Inflammatory macrophage (primary cell): ENCODE data around the gene EXT2.

Source experiments
- DNase-seq, 2 donors: peaks; one replicate each; pipeline ENCODE4 v3.0.0-alpha.2; 2020 to 2022

EXT2 gene

DNA sequence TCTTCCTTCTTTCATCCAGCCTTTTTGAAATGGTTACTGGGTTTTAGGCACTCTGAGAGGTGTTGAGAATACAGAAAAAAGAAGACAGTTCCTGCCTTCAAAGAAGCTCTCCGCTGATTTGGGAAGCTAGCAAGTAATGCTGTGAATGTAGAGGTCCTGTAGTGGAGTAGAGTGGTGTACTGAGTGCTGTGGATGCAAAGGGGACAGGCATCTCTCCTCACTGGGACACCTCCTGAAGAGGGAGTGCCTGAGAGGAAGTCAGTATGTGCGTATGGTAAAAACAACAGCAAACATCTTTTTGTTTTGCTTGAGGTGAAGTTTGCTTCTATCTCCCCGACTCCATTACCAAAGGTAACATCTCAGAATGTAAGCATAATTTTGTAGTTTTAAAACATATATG is 77.5 kb downstream of the EXT2 start:
- no peak for DNase-seq

DNA sequence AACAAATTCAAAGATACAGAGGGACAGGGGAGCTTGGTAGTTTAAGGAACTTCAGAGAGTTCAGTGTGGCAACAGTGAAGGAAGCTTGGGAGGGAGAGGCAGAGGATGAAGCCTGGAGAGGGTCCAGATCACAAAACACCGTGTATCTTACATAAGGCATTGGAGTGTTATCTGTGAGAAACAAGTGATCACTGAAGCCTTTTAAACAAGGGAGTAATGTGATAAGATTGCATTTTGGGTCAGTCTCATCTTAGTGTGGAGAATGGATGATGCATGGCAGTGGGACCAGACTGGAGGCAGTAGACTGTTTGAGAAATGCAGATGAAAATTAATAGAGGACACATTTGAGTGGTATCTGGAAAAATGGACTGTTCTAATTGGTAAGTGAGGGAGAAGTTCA is 79.4 kb downstream of the EXT2 start:
- DNase-seq: no peak

DNA sequence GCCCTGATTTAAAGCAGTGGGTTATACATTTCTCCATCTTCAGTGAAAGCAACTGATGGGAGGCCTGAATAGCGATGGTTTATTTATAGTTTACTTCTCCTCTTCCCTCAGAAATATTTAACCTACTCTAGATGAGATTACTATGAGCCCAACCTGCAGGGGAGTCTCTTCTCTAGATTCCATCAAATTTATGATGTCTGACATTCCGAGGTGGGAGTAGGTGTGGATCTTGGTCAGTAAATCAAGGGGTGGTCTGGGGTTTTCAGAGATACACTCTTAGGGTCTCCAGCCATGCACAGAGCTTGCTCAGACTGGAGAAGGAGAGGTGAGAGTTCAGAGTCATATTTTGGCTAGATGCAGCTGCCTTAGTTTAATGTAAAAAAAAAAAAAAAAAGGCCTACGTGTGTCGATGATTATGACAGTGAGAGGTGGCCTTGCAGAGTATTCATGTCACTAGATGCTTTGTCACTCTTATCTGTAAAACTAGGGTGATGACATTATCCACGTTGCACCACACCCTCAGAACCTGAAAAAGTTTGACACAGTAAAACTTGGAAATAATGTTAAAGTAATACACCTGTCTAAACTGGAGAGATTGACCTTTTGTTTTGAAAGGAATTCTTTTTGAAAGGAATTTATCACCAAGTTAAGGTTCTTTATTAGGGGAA is 81.2 kb downstream of the EXT2 start:
- DNase-seq: no peak

DNA sequence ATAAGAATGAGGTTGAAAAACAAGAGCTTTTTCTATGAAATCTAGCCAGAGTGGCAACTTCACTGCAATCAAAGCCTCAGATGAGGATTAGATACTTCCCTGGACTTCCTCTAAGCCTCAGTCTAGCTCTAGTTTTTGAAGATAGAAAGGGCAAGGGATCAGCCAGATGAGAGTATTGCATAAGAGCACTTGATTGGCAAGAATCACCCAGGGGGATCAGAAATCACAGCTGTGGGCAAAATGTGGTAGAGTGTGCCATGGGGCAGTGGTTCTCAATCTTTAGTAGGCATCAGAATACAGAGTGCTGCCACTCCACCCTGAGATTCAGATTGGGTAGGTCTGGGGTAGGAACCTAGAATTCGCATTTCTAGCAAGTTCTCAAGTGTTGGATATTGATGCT is 82.4 kb downstream of the EXT2 start:
- no peak for DNase-seq

DNA sequence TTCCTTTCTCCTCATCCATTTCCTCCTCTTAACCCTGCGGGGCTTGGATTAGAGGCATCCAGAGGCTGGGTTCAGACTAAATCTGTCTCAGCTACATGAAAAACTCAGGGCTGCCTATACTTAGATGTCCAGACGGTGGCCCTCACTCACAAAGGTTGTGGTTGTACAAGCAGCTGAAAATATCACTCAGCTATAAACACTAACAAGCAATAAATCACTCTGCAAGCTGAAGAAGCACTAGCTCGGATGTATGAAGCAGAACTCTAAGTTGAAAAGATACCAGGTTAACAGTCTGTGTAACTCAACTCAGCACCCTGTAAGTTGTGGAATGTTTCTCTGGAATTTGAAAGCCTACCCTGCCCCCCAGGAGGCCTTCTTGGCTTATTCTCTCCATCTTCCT is 82.9 kb downstream of the EXT2 start:
- no peak for DNase-seq

DNA sequence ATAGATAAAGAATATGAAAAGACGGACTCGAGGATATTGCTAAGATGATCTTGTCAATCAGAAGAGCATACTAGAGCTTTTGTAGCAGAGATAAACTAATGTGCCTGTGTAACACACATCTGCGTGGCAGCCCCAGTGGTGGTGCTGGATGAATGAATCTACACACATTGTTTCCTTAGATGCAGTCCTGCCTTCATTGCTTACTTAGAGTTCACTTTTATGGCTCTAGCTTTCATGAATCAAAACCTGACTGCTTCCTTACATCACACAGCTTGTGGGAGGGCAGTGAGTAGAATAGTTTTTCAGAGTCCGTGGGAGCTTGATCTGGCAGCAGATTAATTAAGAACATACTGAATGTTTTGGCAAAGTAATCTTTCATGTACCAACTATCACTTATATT is 83.7 kb downstream of the EXT2 start:
- DNase-seq: no peak

DNA sequence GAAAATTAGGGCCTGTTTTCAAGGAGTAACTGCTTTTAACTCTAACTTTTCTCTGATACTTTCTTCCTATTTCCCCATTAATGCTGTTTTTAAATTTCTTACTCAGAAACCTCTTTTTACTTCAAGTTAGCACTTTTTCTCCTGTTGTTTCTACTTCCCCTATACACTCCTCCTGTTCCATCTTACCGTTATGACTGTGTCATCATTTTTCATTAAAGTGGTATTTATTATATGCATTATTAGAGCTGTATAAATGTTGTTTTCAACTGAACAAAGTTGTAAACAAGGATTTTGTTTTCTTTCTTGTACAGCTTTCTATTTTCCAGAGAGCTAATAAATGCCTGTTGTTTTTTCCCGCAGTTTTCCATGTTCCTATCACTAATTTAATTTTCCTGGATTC is 84.6 kb downstream of the EXT2 start:
- no peak for DNase-seq

DNA sequence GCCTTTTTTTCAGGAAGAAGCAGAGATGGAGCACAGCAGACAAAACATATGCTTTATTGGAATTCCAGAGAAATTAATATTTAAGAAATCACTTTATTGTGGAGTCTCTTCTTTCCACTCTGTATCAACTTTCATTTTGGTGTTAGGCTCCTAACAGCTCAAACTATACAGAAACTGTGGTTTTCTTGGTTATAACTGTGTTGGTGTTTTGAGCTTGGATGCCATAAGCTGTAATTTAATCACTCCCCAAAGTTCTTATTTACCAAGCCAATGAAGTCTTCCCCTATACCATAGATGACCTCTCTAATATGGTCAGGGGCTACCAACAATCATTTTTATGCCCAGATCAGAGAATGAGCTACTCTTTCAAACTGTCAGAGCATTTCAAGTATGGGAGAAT is 90.0 kb downstream of the EXT2 start:
- no peak for DNase-seq

DNA sequence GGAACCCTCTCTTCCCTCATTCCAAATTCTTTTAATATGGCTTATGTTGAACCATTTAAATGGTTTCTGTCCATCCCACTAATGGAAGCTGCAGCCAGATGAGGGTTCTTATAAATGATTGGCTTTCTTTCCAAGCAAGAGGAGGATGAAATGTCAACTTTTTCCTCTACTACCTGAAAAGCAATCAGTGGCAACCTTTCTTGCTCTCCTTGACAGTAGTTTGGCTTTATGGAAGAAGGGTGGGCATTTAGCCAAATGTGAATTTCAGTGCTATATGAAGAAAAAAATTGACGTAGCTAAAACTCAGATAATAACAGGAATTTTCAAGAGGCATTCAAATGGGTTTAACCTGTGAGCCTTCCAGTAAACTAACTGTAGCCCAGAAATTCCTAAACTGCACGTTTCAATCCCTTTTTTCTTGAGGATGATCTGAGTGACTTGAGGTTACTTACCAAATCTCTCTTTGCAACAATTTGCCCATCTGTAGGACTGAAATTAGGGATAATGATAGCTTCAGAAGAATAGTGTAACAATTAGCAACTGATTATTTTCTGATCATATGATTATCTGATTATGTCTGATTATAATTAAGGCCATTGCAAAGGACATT is 90.9 kb downstream of the EXT2 start:
- DNase-seq: no peak

DNA sequence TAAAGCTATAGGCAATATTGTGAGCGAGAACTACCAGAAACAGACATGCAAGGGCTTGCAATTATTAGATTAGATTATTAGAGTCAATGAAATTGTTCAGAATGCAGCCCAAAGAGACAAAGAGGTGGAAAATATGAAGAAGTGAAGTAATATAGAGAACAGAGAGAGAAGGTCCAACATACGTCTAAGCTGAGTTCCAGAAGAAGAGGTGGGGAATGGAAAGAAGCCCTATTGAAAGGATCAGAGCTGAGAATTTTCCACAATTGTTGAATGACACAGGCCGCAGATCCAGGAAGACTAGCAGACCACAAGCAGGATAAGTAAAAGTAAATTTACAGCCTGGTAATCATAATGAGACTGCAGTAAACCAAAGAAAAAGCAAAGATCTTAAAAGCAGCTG is 93.2 kb downstream of the EXT2 start:
- no peak for DNase-seq

DNA sequence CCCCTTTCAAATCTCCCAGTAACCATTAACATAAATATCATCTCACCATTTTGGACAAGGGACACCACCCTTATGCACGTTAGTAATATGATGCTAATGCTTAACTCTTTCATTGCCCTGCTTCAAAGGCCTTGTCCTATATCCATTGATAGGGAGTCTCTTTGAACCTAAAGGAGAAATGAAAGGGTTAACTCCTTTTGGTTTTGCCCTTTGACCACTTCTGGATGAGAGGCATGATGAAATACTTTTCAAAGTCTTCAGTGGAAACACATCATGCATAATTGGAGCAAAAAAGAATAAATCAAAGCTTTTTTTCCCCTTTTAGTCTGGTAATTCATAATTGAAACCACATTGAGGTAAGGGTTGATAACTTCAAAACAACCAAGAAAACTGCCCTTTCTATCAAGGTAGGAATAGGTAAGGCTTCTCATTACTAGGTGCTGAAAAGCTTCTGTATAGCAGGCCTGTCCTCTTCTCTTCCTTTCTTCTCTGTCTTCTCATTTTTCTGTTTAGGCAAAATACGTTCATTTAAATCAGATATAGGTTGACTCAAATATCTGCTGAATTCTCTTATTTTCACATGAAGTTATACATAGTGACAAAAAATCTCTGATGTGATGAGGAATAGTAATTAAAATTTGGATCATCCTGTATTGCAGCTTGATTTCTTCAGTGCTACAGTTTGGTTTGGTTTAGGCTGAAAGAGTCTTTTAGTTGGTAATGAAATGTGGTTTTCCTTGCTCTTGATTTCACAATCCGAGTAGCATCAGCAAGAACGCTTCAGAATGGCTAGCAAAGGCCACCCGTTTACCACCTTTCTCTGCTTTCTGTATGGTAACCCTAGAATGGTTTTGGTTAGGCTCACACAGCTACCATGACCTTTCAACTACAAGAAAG is 94.8 kb downstream of the EXT2 start:
- no peak for DNase-seq

DNA sequence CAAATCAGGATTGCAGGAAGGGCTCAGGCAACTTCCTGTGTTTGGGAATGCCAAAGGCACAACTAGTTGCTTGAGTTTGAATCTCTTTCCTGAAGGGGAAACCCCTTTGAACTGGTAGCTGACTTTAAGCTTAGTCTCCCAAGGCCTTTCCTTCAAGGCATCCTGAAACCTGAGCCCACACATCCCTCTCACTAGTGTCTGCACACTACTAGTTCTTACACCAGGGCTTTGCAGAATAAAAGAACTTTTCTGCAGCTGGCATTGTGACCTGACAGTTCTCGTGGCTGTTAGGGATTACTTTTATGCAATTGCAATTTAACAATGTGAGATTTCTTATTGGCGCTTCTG is 95.4 kb downstream of the EXT2 start:
- no peak for DNase-seq

DNA sequence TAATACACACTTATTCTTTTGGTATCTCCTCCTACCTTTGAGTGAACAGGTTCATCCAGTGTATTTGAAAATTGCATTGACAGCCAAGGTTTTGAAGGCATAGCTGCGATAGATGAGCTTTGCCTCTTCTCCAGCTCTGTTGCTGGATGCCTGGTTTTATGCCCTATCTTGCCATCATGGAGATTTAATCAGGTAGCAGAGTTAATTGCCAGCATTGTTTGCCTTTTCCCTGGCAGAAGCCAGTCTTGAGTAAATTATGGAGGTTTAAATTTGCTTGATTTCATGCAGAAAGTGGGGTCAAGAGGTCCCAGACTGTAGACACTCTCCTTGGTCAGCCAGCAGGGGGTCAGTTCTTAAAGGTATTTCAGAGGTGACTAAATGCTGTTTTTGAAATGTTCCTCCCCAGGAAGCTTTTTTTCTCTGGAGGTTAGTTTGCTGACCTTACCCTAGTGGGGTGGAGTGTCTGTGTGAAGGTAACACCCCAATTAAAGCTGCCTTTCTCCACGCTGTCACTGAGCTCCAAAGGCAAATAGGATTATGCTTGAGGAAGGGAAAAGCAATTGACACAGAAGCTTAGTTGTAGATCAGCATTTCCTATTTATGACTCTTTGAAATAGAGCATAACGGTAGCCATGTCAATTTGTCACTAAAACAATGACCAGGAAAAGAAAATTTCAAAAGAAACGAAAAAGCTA is 96.0 kb downstream of the EXT2 start:
- no peak for DNase-seq

DNA sequence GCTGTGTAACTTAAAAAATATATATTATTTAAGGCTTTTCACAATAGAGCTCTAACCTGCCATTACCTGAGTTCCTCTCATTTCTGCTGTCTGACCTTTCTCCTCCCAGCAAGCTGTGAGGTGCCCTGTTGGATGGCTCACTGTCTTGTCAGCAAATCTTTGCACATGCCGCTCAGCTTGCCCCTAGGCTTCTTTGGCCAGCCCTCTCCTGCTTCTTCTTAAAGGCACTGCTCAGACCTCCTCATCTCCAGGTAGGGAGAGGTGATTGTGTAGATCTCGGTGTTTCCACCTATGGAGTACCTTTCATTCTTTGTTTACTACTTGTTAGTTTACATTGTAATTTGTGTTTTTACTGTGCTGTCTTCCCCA is 96.5 kb downstream of the EXT2 start:
- DNase-seq: no peak

DNA sequence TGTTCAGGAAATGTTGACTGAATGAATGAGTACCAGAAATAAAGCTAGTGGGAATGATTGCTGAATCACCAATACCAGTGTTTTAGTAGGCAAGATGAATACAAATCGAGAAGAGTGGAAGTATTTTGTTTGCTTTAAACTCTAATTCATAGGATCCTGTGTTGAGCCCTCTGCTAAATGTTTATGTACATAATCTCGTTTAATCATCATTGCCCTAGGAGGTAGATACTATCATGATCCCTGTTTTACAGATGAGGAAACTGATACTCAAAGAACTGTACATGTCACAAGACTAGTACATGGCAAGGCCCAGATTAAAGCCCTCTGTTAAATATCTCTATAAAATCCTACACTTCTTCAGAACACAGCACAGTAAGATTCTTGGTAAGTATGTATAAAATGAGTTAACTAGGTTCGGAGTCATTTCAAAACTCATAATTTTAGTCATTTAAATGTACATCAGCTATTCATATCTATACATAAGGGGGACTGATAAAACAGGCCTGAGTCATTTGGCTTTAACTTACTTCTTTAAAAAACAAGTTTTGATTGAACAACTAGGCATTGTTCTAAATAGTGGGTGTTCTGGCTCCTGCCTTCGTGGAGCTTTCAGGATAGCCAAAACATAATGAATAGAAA is 97.1 kb downstream of the EXT2 start:
- DNase-seq: no peak

DNA sequence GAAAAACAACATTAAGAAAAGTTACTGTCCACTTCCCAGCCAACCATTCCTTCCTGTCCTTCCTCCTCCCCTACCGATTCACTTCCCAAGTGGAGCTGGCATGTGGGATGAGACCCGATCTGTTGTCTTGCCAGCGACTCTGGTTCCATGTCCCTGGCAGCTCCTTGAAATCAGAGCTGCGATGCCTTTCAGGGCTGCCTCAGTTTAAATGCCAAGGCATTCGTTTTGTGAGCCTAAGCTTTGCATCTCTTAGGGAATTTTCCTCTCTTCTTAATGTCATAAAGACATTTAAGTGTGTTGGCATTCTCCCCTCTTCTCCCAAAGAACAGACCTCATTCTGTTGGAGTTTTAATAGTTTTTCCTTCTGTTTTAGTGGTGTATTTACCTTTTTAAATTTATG is 98.4 kb downstream of the EXT2 start:
- no peak for DNase-seq

DNA sequence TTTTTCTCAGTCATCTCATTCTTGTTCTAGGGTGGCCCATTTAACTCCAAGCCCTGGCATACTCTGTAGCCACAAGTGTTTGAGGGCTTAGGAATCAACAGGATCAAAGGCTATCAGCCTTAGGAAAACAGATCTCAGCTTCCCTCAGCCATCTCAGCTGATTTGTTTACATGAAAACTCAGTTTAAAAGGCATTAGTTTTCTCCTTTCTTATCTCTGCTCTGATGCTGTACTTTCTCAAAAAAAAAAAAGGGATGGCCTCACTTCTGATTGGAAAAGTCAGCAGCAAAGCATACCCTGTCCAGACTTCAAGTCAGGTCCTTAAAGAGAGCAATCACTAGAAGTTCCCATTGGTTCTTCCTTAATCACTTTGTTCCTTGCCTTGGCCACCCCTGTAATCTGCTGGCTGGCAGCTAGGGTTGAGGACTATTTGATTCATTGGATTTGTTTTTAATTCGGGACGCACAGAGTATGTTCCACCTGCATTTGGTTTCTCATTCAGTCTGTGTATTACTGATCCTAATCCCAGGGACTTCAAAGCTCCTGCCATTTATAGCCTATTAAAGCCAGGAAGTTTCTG is 102.8 kb downstream of the EXT2 start:
- DNase-seq: no peak

DNA sequence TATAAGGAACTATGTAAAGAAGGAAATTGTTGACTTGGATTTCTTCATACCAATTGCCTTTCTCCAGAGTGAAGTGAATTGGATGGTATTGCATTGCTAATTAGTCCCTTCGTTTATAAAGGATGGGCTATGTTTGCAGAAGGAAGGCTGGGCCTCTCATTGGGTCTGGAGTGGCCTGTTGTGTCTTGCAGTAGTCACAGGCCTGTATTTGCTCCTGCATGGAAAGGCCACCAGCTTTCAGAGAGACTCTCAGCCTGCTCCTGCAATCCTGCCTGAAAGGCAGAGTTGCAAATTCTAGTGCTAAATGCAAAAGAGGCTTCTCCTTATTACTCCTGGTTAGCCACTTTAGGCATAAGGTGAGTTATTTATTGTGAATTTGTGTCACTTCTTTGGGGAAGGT is 103.8 kb downstream of the EXT2 start:
- DNase-seq: no peak

DNA sequence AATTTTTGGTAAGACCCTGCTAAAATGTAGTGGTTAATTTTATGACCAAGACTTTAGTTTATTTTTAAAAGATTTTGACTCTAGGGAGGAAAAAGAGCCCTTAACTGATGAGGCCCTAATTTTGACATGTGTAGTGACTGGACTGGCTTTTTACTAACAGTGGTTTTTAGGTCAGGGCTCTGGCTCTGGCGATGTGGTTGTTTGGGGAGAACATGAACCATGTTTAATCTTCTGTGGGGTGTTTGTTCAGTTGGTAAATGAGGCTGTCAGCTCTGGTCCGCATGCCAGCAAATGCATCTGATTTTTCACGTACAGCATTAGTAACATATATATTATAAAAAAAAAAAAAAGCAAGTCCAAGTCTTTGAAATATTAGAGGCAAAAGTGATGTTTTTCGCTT is 104.3 kb downstream of the EXT2 start:
- no peak for DNase-seq

DNA sequence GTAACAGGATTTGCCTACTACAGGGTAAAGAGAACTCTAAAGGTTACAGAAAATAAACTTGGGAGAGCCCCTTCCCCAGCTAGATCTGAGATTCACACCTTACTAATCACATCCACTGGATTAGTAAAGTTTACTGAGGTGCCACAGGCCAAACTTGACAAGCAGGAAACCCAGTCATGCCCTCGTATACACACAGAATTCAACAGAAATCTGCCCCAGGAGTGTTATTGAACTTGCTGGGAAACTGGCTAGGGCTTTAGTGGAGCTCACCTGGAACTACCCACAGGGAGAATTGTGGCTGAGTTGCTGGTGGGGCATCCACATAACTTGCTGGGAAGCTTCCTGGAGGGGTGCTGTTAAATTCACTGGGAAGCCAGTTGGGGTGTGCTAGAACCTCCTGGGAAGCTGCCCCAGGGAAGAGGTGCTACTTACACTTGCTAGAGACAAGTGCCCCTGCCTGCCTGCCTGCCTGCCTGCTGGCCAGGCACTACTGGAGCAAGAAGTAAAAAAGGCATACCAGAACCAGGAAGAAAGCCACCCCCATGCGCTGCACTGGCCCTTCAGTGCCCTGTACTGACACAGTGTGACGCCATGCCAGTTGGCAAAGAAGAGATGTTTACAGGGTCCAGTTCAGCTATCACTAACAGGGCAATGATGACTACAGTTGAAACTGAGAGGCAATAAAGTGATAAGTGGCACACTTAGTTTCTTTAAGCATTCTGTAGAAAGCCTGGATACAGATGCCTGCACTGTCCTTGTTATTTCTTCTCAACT is 108.0 kb downstream of the EXT2 start:
- no peak for DNase-seq

DNA sequence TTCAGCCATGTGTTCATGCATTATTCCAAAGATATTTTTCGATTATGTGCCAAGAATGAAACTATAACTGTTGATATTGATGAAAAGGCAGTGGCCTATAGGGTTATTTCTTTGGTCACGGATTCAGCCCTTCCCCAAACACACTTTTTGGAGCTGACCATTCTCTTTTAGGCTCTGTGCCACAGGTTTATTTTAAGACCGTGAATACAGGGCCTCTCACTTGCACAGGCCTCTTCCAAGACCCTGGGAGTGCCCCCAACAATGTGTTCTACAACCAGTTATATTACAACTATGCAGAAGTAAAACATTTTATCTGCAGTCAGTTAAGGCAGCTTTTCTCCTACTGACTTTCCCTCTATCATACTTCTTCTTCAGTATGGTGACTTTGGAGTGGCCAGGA is 109.9 kb downstream of the EXT2 start:
- DNase-seq: no peak

DNA sequence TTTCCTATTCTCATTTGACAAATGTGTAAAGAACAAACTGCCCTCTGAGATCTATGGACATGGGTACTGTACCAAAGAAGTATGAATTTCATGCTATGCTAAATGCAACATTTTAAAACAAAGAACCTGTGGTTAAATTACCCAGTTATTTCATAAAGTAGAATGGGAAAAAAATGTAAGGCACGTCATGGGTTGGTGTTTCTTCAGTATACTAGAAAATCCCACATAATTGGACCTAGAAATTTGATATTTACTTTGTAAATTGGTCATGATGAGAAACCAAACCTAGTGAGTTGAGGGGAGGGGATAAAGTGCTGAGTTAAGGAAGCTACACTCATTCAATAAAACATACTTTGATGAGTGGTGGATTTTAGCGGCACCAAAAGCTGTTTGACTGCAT is 110.4 kb downstream of the EXT2 start:
- no peak for DNase-seq
